Body of pancreas (tissue), 4 donors: ENCODE results near the gene PRRT1. TPM values are rescaled to one million over a fixed set of nuclear protein-coding genes. Genes with fewer than 3 reads are reported as not detected.
A peak's percentile ranks its signal among the peaks of the same experiment; 100 is the strongest.

Experiments used
- ATAC-seq: fragments of 150-250 bp; one replicate; pipeline ENCODE4 v1.9.1; 2016
- DNase-seq, 4 donors: peaks; one replicate each; pipeline ENCODE4 v3.0.0-alpha.2; 2019
- H3K27ac ChIP-seq, 4 donors: fragments of 200-600 bp; sonication (generic); 1 replicate in 3 of 4; 2 replicates in 1 of 4; pipeline versions ENCODE4 v1.5.1 to v1.6.1; 2016 to 2019; ENCODE audit warnings: mild to moderate bottlenecking in 1 of 4, mixed read lengths in 1 of 4, moderate library complexity in 1 of 4
- H3K27me3 ChIP-seq, 2 donors: fragments of 200-600 bp; sonication (generic); one replicate each; pipeline ENCODE4 v1.6.0; 2016; ENCODE audit warnings: mild to moderate bottlenecking in 1 of 2
- H3K36me3 ChIP-seq, 2 donors: fragments of 200-600 bp; sonication (generic); replicated peaks in 1 of 2; 2 replicates each; pipeline ENCODE4 v1.5.1; 2016; ENCODE audit warnings: low read depth in 2 of 2; ENCODE audit not compliant: insufficient read depth in 1 of 2
- H3K4me1 ChIP-seq: fragments of 200-600 bp; sonication (generic); one replicate; pipeline ENCODE4 v1.6.0; 2016
- H3K4me3 ChIP-seq, 2 donors: fragments of 200-600 bp; sonication (generic); 1 replicate in 1 of 2; 2 replicates in 1 of 2; pipeline ENCODE4 v1.5.1; 2016 to 2019
- H3K9me3 ChIP-seq, 3 donors: fragments of 200-600 bp; sonication (generic); 1 replicate in 2 of 3; 2 replicates in 1 of 3; pipeline ENCODE4 v1.5.1; 2016
- POLR2A ChIP-seq, 3 donors: fragments of 450-650 bp; IDR thresholded peaks; one replicate each; pipeline ENCODE4 v1.6.1; 2016; ENCODE audit warnings: antibody characterized with exemption in 3 of 3, mild to moderate bottlenecking in 2 of 3
- WGBS, 2 donors: methylation state at CpG; one replicate each; pipeline ENCODE4 v1.1.5; 2017; 5-methylcytosine and 5-hydroxymethylcytosine counted together
- intact Hi-C: fragments of 100-400 bp; cut with DNase I; formaldehyde crosslinking; loops from one replicate; pipeline ENCODE4 v1.15.1; 2023
- total RNA-seq, 2 donors: library from RNA; depleted of rRNA; stranded (reverse); fragments of >200 nt; gene quantifications; one replicate each; pipeline ENCODE4 v1.1.0, GENCODE V29; 2016
- TF ChIP-seq, protein P1 (sequence below), 7 experiments: fragments of 450-650 bp in 4 of 7; fragments of 200-600 bp in 3 of 7; sonication (generic) in 3 of 7; IDR thresholded peaks; one replicate each; pipeline ENCODE4 v1.5.1; 2016 to 2019; ENCODE audit warnings: antibody characterized with exemption in 7 of 7

The PRRT1 gene
- total RNA-seq, 2 donors from 2014 or later: not detected

DNA sequence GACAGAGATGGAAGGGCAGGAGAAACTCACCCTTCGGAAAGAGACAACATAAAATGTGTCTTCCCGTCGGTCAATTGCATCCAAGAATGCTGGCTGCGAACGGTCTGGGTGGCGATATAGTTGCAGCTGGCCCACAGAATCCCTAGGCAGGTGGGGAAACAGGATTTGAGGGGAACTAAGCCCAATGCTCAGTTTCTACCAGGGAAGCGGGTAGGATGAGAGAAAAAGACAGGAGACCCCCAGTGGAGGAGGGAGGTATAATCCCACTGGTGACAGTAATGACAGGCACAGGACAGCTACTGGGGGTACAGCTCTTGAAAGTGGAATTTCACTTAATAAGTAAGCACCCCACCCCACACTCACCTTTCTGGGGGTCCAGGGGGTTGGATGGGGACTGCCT is 35.1 kb downstream of the PRRT1 start:
- TF ChIP-seq, protein P1, sequence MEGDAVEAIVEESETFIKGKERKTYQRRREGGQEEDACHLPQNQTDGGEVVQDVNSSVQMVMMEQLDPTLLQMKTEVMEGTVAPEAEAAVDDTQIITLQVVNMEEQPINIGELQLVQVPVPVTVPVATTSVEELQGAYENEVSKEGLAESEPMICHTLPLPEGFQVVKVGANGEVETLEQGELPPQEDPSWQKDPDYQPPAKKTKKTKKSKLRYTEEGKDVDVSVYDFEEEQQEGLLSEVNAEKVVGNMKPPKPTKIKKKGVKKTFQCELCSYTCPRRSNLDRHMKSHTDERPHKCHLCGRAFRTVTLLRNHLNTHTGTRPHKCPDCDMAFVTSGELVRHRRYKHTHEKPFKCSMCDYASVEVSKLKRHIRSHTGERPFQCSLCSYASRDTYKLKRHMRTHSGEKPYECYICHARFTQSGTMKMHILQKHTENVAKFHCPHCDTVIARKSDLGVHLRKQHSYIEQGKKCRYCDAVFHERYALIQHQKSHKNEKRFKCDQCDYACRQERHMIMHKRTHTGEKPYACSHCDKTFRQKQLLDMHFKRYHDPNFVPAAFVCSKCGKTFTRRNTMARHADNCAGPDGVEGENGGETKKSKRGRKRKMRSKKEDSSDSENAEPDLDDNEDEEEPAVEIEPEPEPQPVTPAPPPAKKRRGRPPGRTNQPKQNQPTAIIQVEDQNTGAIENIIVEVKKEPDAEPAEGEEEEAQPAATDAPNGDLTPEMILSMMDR (IDR thresholded peaks at IDR 0.05): peak in 3 of 7 experiments; percentile 8 to 15 (median 14)
- no peak for TF ChIP-seq POLR2A (IDR thresholded peaks at IDR 0.05)
- 91% methylated on average over 7 of the region's 7 CpGs for WGBS, 2 donors
- intact Hi-C loops: loop anchor here (5.0 kb wide), 1 partner anchor 41 kb away; no protein-coding TSS in a partner anchor
- no peak for DNase-seq
- Histone ChIP-seq H3K27me3 (no peaks in the 10 kb centered on the region), H3K27ac (no peak overlapping the region), H3K4me1 (peaks cover 18% of the 10 kb centered on the region), H3K4me3 (no peak overlapping the region), H3K36me3 (peaks cover 0 to 29% of the 10 kb centered on the region in 2 donors), H3K9me3 (no peaks in the 10 kb centered on the region)
- no peak for ATAC-seq

DNA sequence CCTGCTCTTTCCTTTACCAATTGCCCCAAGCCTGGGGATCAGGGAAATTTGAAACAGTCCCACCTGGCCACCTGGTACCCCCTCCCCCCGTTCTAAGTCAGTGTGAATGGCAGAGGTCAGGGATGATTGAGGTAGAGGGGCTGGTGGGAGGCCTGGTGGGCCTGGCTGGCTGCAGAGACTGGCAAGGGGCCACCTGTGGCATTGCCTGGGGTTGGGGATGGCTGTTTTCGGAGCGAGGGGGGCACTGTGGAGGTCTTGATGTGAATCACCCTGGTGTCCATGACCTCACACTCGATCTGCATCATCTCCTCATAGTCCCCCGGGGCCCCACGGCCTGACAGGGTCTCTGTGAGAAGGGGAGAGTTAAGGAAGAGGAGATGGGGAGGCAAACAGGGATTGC is 36.1 kb downstream of the PRRT1 start:
- Histone ChIP-seq H3K27ac (no peak overlapping the region), H3K4me1 (peaks cover 20% of the 10 kb centered on the region), H3K27me3 (no peaks in the 10 kb centered on the region), H3K36me3 (peaks cover 0 to 20% of the 10 kb centered on the region in 2 donors), H3K9me3 (no peaks in the 10 kb centered on the region), H3K4me3 (no peak overlapping the region)
- no peak for ATAC-seq
- WGBS, 2 donors: 91 to 96% methylated on average over 5 to 6 of the region's 6 CpGs
- no peak for TF ChIP-seq POLR2A (IDR thresholded peaks at IDR 0.05)
- TF ChIP-seq, protein P1 (IDR thresholded peaks at IDR 0.05): no peak
- intact Hi-C loops: loop anchor here (5.0 kb wide), 1 partner anchor 42 kb away; no protein-coding TSS in a partner anchor
- DNase-seq: no peak

DNA sequence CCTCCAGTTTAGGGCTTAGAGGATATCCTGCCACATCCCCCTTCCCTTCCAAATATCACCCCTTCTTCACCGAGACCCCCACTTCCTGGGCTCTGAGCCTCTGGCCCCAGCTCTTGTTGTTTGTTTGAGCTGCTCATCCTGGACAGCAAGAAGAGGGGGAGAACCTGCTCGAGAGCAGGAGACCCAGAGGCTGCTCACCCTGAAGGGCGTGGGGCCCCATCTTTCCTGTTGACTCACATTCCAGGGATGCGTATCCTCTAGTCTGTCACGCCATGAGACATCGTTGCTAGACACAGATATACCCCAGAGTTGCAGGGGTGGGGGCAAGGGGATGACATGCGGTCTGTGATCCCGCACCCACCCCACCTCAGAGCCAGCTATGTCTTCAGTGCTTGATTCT is 36.9 kb downstream of the PRRT1 start:
- Histone ChIP-seq H3K9me3 (no peaks in the 10 kb centered on the region), H3K27ac (peak overlapping the region in 2 of 4 donors; percentile 0 to 38), H3K4me1 (peaks cover 23% of the 10 kb centered on the region), H3K27me3 (no peaks in the 10 kb centered on the region), H3K36me3 (peaks cover 0 to 19% of the 10 kb centered on the region in 2 donors), H3K4me3 (no peak overlapping the region)
- intact Hi-C loops: loop anchor here (5.0 kb wide), 1 partner anchor 43 kb away; no protein-coding TSS in a partner anchor
- TF ChIP-seq, protein P1 (IDR thresholded peaks at IDR 0.05): no peak
- no peak for TF ChIP-seq POLR2A (IDR thresholded peaks at IDR 0.05)
- ATAC-seq (no peak), DNase-seq (no peak)
- WGBS, 2 donors: 88 to 96% methylated on average over 6 to 8 of the region's 8 CpGs

DNA sequence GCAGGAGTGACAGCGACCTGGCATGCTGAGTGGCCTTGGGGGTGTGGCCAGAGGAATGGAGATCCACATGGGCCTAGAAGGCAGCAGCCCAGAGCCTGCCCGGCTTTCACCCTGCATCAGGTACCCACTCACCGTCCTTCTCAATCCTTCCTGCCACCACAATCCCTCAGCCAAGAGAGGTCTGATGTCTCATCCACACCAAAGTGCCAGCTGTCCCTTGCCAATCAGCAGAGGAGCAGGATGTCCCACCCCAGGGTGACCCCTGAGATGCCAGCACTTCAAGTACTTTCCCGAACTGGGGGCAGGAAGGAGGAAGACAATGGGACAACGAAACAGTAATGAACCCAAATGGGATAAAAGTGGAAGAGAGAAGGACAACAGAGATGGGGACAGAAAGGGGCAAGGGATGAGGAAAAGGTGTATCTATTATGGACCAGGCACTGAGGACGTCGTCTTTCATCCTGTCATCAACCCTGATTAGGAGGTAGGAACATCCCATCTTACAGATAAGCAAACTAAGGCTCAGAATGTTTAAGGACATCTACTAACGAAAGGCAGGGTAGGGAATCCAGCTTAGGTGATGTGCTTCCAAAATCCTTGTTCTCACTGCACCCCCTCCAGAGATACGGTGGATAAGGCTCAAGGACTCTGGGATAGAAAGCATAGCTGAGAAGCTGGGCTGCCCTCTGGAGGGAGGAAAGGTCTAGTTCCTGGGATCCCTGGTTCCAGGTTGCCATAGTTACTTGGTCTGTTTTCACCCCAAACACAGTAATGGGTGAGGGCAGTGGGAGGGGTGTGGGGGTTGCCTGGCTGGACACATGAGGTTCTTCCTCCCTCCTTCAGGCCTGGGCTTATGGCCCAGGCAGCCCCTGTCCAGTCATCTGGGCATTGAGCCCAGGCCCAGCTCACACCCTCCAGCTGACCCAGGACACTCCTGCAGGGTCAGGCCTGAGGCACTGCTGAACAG is 38.1 kb downstream of the PRRT1 start:
- Histone ChIP-seq H3K4me3 (no peak overlapping the region), H3K27ac (peak overlapping the region in 2 of 4 donors; percentile 0 to 44), H3K4me1 (peaks cover 20% of the 10 kb centered on the region), H3K36me3 (peaks cover 0 to 17% of the 10 kb centered on the region in 2 donors), H3K9me3 (no peaks in the 10 kb centered on the region), H3K27me3 (no peaks in the 10 kb centered on the region)
- peak; percentile 77 for ATAC-seq
- intact Hi-C loops: no loop called here
- TF ChIP-seq, protein P1 (IDR thresholded peaks at IDR 0.05): peak in 3 of 7 experiments; percentile 12 to 30 (median 25)
- TF ChIP-seq POLR2A (IDR thresholded peaks at IDR 0.05): no peak
- peak; percentile 62 to 84 (median 67) for DNase-seq
- WGBS, 2 donors: 54 to 66% methylated on average over 9 of the region's 9 CpGs
